Neural progenitor cell (in vitro differentiated cells): ENCODE measurements around the gene TOR1A. TPM values are rescaled to one million over a fixed set of nuclear protein-coding genes. Genes with fewer than 3 reads are reported as not detected.
A peak's percentile ranks its signal among the peaks of the same experiment; 100 is the strongest.

Experiments used
- DNase-seq: peaks from one replicate; pipeline ENCODE4 v3.0.0-alpha.2; 2016; ENCODE audit warnings: low spot score
- H2AFZ ChIP-seq: fragments of 200-600 bp; sonication (generic); replicated peaks from 2 replicates; pipeline ENCODE4 v1.6.1; 2016; ENCODE audit warnings: antibody characterized with exemption
- H3F3A ChIP-seq: fragments of 200-600 bp; sonication (generic); 2 replicates; pipeline ENCODE4 v1.6.1; 2016; ENCODE audit warnings: antibody characterized with exemption, low read depth
- H3K27ac ChIP-seq: fragments of 200-600 bp; sonication (generic); 2 replicates; pipeline ENCODE4 v1.5.1; 2016; ENCODE audit warnings: mild to moderate bottlenecking
- H3K27me3 ChIP-seq: fragments of 200-600 bp; sonication (generic); 2 replicates; pipeline ENCODE4 v1.6.1; 2016; ENCODE audit warnings: mild to moderate bottlenecking, moderate library complexity
- H3K36me3 ChIP-seq: fragments of 200-600 bp; sonication (generic); 2 replicates; pipeline ENCODE4 v1.5.1; 2016
- H3K4me1 ChIP-seq: fragments of 200-600 bp; sonication (generic); 2 replicates; pipeline ENCODE4 v1.6.1; 2016; ENCODE audit warnings: mixed run types
- H3K4me2 ChIP-seq: fragments of 200-600 bp; sonication (generic); 2 replicates; pipeline ENCODE4 v1.6.1; 2016
- H3K4me3 ChIP-seq: fragments of 200-600 bp; sonication (generic); 2 replicates; pipeline ENCODE4 v1.5.1; 2016
- H3K79me2 ChIP-seq: fragments of 200-600 bp; sonication (generic); 2 replicates; pipeline ENCODE4 v1.6.1; 2016; ENCODE audit warnings: low read depth
- H3K9ac ChIP-seq: fragments of 200-600 bp; sonication (generic); 2 replicates; pipeline ENCODE4 v1.6.1; 2016
- H3K9me3 ChIP-seq: fragments of 200-600 bp; sonication (generic); 2 replicates; pipeline ENCODE4 v1.5.1; 2016; ENCODE audit warnings: low read depth
- H4K20me1 ChIP-seq: fragments of 200-600 bp; sonication (generic); 2 replicates; pipeline ENCODE4 v1.6.1; 2016; ENCODE audit warnings: low read depth
- H3K27ac Mint-ChIP-seq: 3 replicates; pipeline ENCODE4 v1.8.0; 2021; ENCODE audit warnings: mixed read lengths
- H3K27me3 Mint-ChIP-seq: 2 replicates; pipeline ENCODE4 v1.8.0; 2022; ENCODE audit warnings: low read depth, mild to moderate bottlenecking, inconsistent platforms, moderate library complexity, mixed read lengths; ENCODE audit not compliant: insufficient read depth
- H3K36me3 Mint-ChIP-seq: 3 replicates; pipeline ENCODE4 v1.8.0; 2021; ENCODE audit warnings: mixed read lengths
- H3K4me1 Mint-ChIP-seq: 3 replicates; pipeline ENCODE4 v1.8.0; 2021; ENCODE audit warnings: mixed read lengths
- H3K4me3 Mint-ChIP-seq: 3 replicates; pipeline ENCODE4 v1.8.0; 2021; ENCODE audit warnings: mild to moderate bottlenecking, moderate library complexity, mixed read lengths
- H3K9me3 Mint-ChIP-seq: 3 replicates; pipeline ENCODE4 v1.8.0; 2020; ENCODE audit warnings: mixed read lengths
- EZH2 ChIP-seq: fragments of 200-600 bp; sonication (generic); IDR thresholded peaks from 2 replicates; pipeline ENCODE4 v1.6.1; 2017; ENCODE audit warnings: antibody characterized with exemption, mild to moderate bottlenecking, moderate library complexity
- EZH2phosphoT487 ChIP-seq: fragments of 200-600 bp; sonication (generic); IDR thresholded peaks from 2 replicates; pipeline ENCODE4 v1.6.1; 2017; ENCODE audit warnings: antibody characterized with exemption
- total RNA-seq: library from RNA; depleted of rRNA; stranded (reverse); fragments of >200 nt; gene quantifications from 2 replicates; pipeline ENCODE4 v1.2.3, GENCODE V29; 2015; ENCODE audit warnings: low replicate concordance
- TF ChIP-seq, protein P1 (sequence below): fragments of 200-600 bp; sonication (generic); IDR thresholded peaks from 2 replicates; pipeline ENCODE4 v1.5.1; 2017; ENCODE audit warnings: antibody characterized with exemption, mild to moderate bottlenecking

TOR1A gene
- total RNA-seq, 1 donor from 2014 or later = 39.6 TPM

- Histone ChIP-seq H3K27ac (no peak overlapping the region), H3K4me3 (no peak overlapping the region), H3K79me2 (no peaks in the 10 kb centered on the region), H4K20me1 (no peaks in the 10 kb centered on the region), H3K9ac (no peak overlapping the region), H3F3A (no peaks in the 10 kb centered on the region), H3K9me3 (no peaks in the 10 kb centered on the region), H3K27me3 (no peaks in the 10 kb centered on the region), H3K4me1 (no peaks in the 10 kb centered on the region), H2AFZ (no peak overlapping the region), H3K4me2 (no peak overlapping the region), H3K36me3 (no peaks in the 10 kb centered on the region)
- no peaks in the 10 kb centered on the region for H3K9me3 Mint-ChIP-seq
- no peak overlapping the region for H3K27ac Mint-ChIP-seq
- no peak overlapping the region for H3K4me3 Mint-ChIP-seq
- H3K4me1 Mint-ChIP-seq = peaks cover 7% of the 10 kb centered on the region
- H3K27me3 Mint-ChIP-seq = peaks cover 3% of the 10 kb centered on the region
- no peak for TF ChIP-seq EZH2
- TF ChIP-seq EZH2phosphoT487 = no peak
- TF ChIP-seq, protein P1, sequence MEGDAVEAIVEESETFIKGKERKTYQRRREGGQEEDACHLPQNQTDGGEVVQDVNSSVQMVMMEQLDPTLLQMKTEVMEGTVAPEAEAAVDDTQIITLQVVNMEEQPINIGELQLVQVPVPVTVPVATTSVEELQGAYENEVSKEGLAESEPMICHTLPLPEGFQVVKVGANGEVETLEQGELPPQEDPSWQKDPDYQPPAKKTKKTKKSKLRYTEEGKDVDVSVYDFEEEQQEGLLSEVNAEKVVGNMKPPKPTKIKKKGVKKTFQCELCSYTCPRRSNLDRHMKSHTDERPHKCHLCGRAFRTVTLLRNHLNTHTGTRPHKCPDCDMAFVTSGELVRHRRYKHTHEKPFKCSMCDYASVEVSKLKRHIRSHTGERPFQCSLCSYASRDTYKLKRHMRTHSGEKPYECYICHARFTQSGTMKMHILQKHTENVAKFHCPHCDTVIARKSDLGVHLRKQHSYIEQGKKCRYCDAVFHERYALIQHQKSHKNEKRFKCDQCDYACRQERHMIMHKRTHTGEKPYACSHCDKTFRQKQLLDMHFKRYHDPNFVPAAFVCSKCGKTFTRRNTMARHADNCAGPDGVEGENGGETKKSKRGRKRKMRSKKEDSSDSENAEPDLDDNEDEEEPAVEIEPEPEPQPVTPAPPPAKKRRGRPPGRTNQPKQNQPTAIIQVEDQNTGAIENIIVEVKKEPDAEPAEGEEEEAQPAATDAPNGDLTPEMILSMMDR = no peak
- H3K36me3 Mint-ChIP-seq = peaks cover 11% of the 10 kb centered on the region
- no peak for DNase-seq
Measured at GRCh38 chr9:129866394-129867135, 42.6 kb upstream of the TOR1A start.

GRCh38 chr9:129865668-129866320 is 41.9 kb upstream of the TOR1A start:
- Histone ChIP-seq H3K36me3 (no peaks in the 10 kb centered on the region), H3K27me3 (no peaks in the 10 kb centered on the region), H3K4me1 (no peaks in the 10 kb centered on the region), H3K9ac (no peak overlapping the region), H3K4me3 (no peak overlapping the region), H3K4me2 (no peak overlapping the region), H3K9me3 (no peaks in the 10 kb centered on the region), H2AFZ (no peak overlapping the region), H3K27ac (no peak overlapping the region), H4K20me1 (no peaks in the 10 kb centered on the region), H3K79me2 (no peaks in the 10 kb centered on the region), H3F3A (no peaks in the 10 kb centered on the region)
- H3K4me3 Mint-ChIP-seq = no peak overlapping the region
- H3K27ac Mint-ChIP-seq = peak overlapping the region; percentile 63
- H3K9me3 Mint-ChIP-seq = no peaks in the 10 kb centered on the region
- peaks cover 11% of the 10 kb centered on the region for H3K36me3 Mint-ChIP-seq
- H3K4me1 Mint-ChIP-seq = peaks cover 1% of the 10 kb centered on the region
- DNase-seq = no peak
- no peak for TF ChIP-seq EZH2phosphoT487
- TF ChIP-seq EZH2 = no peak
- TF ChIP-seq, protein P1 = no peak
- H3K27me3 Mint-ChIP-seq = peaks cover 2% of the 10 kb centered on the region

DNA sequence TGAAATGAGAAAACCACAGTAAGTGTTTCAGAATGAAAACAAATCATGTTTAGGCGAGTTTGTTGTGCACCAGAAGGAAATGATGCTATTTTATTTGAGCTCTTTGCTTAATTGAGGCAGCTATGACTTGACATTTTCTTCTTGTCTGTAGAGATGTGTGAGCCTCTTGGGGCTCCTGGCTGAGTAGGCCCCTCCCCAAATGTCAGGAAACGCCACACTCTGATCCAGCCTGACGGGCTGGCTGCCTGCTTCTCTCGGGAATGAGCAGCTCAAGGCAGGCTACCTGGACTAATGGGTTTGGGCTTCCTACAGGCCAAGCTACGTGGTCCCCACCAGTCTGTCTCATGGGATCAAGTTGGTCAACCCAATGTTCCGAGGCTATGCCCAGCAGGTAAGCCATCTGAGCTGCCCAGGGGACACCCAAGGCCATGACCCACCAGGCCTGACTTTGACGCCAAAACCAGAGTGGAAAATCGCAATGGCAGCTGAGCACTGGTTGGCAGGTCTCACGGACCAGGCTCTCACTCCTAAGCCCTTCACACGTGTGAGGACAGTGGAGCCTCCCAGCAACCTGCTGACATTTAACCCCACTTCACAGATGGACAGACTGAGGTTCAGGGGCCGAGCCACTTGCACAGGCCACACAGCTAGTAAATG is 41.2 kb upstream of the TOR1A start:
- peaks cover 2% of the 10 kb centered on the region for H3K27me3 Mint-ChIP-seq
- H3K4me1 Mint-ChIP-seq = no peaks in the 10 kb centered on the region
- Histone ChIP-seq H3K27ac (no peak overlapping the region), H3K79me2 (no peaks in the 10 kb centered on the region), H3K4me1 (no peaks in the 10 kb centered on the region), H3F3A (no peaks in the 10 kb centered on the region), H4K20me1 (no peaks in the 10 kb centered on the region), H3K27me3 (no peaks in the 10 kb centered on the region), H3K4me2 (no peak overlapping the region), H3K4me3 (no peak overlapping the region), H2AFZ (no peak overlapping the region), H3K9ac (no peak overlapping the region), H3K36me3 (no peaks in the 10 kb centered on the region), H3K9me3 (no peaks in the 10 kb centered on the region)
- peaks cover 11% of the 10 kb centered on the region for H3K36me3 Mint-ChIP-seq
- H3K27ac Mint-ChIP-seq = no peak overlapping the region
- TF ChIP-seq EZH2phosphoT487 = no peak
- TF ChIP-seq, protein P1 = no peak
- TF ChIP-seq EZH2 = no peak
- no peak for DNase-seq
- no peak overlapping the region for H3K4me3 Mint-ChIP-seq
- H3K9me3 Mint-ChIP-seq = no peaks in the 10 kb centered on the region
